ENCODE data around the gene GON7.

The GON7 gene

DNA sequence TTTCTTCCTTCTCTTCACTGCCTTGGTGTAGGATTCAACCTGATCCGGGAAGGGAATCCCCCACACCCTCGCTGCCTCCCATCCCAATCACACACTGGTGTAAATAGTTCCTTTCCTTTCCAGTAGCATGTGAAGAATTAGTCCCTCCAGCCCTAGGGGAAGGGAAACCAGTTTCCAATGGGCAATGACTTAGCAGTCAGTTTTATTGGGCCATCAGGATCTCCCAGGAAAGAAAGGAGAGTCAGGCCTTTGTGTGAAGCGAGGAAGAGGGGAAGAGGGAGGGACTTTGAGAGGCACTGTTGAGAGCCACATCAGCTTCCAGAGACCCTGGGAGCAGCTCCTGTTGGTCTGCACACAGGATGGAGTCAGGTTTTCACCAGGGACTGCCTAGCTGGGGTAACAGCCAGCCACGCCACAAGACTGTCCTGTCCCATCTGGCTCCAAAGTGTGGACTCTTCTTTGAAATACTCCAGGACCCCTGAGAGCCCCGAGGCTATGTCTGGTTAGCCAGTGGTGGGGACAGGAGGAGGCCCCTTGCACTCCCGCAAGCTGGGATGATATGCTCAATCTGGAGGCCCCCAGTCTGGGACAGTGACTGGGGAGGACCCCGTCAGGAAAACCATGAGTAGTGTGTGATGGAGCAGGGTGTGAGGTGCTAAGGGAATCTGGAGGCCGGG is 50.0 kb downstream of the GON7 start:
- no peak for DNase-seq (ENCODE audit: low read depth, low spot score)

DNA sequence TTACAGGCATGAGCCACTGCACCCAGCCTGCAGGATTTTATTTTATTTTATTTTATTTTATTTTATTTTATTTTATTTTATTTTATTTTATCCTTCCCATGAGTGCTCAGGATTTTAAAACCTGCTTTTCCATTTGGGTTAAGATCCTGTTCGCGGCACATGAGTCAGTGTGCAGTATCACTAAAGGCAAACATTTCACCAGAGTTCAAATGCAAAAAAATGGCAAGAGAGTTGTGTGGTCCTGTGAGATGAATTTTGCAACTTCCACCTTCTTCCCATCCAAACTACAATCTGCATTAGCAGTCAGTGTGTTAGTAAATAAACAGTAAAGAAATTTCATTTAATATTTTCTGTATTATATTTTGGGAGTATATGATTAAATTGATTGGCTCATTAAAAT is 51.2 kb downstream of the GON7 start:
- no peak for DNase-seq (ENCODE audit: low read depth, low spot score)

DNA sequence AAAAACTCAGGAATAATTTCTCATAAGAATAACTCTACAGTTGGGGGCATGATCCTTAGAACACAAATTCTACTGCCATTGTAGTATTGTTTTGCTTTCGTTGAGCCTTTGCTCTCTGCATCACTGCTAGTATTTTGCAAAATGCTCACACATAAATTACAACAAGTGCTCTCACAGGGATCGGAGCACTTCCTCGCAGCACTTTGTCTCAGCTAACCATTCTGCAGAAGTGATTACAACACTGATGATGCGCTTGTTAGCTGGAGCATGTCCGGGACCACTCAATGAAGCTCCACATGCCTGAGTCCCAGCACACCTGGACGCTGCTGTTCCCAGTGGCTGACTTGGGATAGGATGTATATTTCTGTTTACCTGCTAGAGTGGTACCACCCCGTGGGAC is 53.7 kb downstream of the GON7 start:
- no peak for DNase-seq (ENCODE audit: low read depth, low spot score)

Data from iPS DF 19.7 (cell line).